M059J (cell line): ENCODE results near the gene ADCK2. TPM values are rescaled to one million over a fixed set of nuclear protein-coding genes. Genes with fewer than 3 reads are reported as not detected.
"Not testable (repeated sequence)": the region's sequence is repeated elsewhere in the genome, so short reads cannot be mapped to it uniquely, and the experiment has no call there.

Experiments used
- DNase-seq: peaks from one replicate; pipeline ENCODE4 v3.0.0-alpha.2; 2012; ENCODE audit warnings: low read depth
- total RNA-seq: library from RNA; depleted of rRNA; stranded (reverse); fragments of >200 nt; shearing (Covaris generic); gene quantifications from 2 replicates; pipeline ENCODE4 v1.2.3, GENCODE V29; 2014

ADCK2 gene
- total RNA-seq, 1 experiment from 2014 or later = 22.0 TPM

GRCh38 chr7:140645166-140645900 lies 27.4 kb upstream of the ADCK2 start:
- peak; percentile 34 for DNase-seq

GRCh38 chr7:140646931-140647647 lies 25.7 kb upstream of the ADCK2 start:
- DNase-seq = peak; percentile 73

DNA sequence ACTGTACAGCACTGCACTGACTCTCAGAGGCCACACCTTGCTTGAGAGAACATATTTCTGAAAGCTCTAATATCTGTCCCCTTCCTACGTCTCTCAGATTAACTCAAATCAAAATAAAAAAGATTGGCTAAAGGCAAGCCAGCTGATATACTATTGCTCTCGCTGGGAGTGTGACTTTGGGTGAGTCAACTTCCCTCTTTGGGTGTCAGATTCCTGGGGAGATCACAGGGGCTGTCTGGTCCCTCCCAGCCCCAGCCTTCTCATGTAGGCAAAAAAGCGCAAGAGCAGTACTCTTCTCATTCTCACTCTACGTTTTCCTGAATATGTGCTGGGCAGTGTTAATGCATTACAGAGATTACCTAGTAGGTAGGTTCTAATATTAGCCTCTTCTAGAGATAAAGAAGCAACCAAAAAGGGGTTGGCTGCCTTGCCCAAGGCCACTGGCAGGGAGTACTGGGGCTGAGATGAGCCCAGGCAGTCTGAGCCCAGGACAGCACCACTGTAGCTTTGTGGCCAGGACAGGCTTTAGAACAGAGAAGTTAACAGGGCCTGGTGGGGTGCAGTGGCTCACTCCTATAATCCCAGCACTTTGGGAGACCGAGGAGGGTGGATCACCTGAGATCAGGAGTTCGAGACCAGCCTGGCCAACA lies 23.1 kb upstream of the ADCK2 start:
- peak; percentile 76 for DNase-seq

DNA sequence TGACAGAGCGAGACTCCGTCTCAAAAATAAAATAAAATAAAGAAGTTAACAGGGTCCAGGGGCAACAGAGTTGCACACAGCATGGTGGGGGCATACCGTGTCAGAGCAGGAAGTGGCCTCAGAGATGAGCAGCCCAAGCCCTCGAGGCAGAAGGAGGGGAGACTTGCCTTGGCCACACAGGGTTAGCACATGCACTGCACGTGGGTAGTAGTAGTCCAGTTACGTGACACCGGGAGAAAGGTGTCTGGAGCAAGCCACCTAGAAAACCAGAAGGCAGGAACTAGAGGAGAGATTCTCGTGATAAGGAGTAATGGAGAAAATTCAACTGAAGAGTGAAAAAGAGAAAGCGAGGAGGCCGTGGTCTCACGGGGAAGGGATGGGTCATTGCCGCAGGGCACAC lies 22.4 kb upstream of the ADCK2 start:
- peak; percentile 21 for DNase-seq

DNA sequence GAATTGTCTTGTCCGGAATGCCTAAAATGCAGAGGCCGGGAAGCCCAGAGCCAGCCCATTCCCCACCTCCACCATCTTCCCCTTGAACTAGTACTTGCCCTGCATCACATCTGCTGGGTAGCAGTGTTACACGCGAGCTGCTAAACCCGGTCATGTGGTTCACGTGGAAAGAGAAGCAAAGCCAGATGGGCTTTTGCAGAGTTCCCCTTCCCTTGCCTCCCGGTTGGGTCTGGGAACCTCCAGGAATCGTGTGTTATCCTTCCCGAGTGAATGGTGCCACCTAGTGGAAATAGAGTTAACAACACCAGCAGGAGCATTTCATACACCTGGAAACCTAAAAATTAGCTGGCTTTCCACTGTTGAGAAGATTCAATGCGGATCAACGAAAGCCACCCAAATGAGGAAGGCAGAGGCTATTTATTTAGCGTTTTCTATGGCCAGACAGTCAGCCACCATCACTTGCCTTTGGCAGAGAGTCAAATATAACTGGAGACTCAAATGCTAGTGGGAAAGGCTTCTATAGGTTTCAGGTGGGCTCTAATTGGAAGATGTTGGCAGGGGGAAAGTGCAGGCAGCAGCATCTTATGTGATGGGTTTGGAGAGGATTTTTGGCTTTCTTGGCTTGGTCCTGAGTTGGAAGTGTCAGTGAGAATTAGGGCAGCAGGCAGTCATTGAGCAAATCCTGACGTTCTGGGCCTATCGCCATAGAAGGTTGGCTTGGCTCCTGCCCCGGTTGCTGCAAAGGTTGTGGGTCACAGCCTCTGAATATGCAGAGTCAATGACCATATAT lies 19.2 kb upstream of the ADCK2 start:
- peak; percentile 81 for DNase-seq

- no peak for DNase-seq
Measured at GRCh38 chr7:140654109-140654387, 18.7 kb upstream of the ADCK2 start.

DNA sequence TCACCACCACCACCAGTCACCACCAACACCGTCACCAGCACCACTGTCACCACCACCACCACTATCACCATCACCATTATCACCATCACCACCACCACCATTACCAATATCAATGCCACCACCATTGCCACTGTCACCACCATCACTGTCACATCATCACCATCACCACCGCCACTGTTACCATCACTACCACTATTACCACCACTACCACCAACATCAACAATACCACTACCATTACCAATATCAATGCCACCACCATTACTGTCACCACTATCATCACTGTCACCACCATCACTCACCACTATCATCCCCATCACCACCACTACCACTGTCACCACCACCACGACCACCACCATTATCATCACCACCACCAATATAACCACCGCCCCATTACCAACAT lies 18.1 kb upstream of the ADCK2 start:
- no peak for DNase-seq

- DNase-seq = no peak
Measured at GRCh38 chr7:140655511-140656408, 17.0 kb upstream of the ADCK2 start.

DNA sequence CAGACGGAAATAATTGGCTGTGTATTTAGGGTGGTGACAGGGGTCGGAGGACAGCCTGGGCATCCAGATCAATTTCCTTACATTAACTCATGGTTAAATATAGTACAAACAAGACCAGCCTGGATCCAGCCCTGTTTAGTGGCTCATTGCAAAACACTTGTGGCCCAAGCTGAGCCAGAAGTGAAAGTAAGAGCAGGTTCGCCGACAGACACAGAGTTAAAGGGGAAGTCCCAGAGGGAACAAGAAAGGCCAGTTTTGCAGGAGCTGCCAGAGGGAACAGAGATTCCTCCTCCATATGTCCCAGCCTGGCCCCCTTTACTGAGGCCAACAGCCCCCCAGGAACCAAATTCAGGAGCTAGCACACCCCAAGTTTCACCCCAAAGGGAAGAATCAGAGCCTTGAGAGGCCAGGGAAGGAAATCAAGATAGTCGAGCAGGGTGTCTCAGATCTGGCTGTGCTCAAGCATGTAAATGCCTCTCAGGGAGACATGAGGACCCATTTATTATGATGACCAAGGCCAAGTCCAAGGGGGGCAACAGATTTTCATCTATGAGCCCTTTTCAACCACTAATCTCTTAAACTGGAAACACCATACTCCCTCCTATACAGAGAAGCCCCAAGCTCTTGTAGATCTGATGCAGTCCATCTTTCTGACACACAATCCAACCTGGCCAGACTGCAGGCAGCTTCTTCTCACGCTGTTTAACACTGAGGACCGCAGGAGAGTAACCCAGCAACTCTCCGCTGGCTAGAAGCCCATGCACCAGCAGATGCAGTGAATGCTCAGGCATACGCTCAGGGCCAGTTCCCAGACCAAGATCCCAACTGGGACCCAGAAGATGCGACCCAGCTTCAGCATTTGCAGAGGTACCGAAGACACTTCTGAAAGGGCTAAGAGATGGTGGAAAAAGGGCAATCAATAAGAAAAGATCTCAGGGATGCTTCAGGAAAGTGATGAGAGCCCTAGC lies 15.9 kb upstream of the ADCK2 start:
- peak; percentile 68 for DNase-seq

GRCh38 chr7:140657891-140658290 lies 14.9 kb upstream of the ADCK2 start:
- no peak for DNase-seq

GRCh38 chr7:140659856-140660255 lies 12.9 kb upstream of the ADCK2 start:
- DNase-seq = no peak

GRCh38 chr7:140661124-140661523 lies 11.6 kb upstream of the ADCK2 start:
- DNase-seq = peak; percentile 11

GRCh38 chr7:140662938-140663337 lies 9.8 kb upstream of the ADCK2 start:
- DNase-seq = not testable (repeated sequence)

DNA sequence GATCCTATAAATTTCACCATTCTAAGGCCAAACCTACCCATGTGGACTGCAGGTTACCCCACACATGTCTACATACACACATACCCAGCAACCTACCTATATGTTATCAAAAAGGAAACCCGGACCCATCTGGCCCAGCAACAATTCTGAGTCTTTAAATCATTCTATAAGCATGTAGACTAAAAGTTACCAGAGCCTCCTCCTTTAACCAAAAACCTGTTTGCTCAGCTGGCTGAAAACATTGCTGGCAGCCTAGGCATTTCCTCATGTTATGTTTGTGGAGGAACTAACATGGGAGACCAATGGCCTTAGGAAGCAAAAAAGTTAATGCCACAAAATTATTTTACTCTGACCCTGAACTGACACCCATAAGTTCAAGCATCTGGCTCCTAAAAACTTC lies 5.3 kb upstream of the ADCK2 start:
- DNase-seq = no peak

- DNase-seq = no peak
Measured at GRCh38 chr7:140668641-140669040, 4.1 kb upstream of the ADCK2 start.

GRCh38 chr7:140669352-140669751 lies 3.4 kb upstream of the ADCK2 start:
- DNase-seq = no peak

GRCh38 chr7:140669862-140670261 lies 2.9 kb upstream of the ADCK2 start:
- DNase-seq = not testable (repeated sequence)

- no peak for DNase-seq
Measured at GRCh38 chr7:140670343-140670935, 2.3 kb upstream of the ADCK2 start.

GRCh38 chr7:140671966-140672365 lies 779 bp upstream of the ADCK2 start:
- DNase-seq = no peak
